Stomach (tissue), 4 donors: ENCODE measurements around the gene TMEM138.

ENCODE experiments used
- POLR2A ChIP-seq, 4 donors: fragments of 450-650 bp; IDR thresholded peaks; one replicate each; pipeline ENCODE4 v1.6.1; 2016; ENCODE audit warnings: antibody characterized with exemption in 4 of 4, control low read depth in 2 of 4, mild to moderate bottlenecking in 1 of 4, moderate library complexity in 1 of 4
- POLR2AphosphoS5 ChIP-seq, 3 donors: sonication (generic); formaldehyde crosslinking; IDR thresholded peaks; one replicate each; pipeline ENCODE4 v1.6.1; 2016; ENCODE audit warnings: antibody characterized with exemption in 3 of 3
- TF ChIP-seq, protein P1 (sequence below), 7 experiments: fragments of 450-650 bp in 4 of 7; fragments of 200-600 bp in 3 of 7; sonication (generic) in 3 of 7; IDR thresholded peaks; one replicate each; pipeline ENCODE4 v1.5.1; 2016 to 2019; ENCODE audit warnings: antibody characterized with exemption in 7 of 7, control low read depth in 2 of 7, mild to moderate bottlenecking in 1 of 7

DNA sequence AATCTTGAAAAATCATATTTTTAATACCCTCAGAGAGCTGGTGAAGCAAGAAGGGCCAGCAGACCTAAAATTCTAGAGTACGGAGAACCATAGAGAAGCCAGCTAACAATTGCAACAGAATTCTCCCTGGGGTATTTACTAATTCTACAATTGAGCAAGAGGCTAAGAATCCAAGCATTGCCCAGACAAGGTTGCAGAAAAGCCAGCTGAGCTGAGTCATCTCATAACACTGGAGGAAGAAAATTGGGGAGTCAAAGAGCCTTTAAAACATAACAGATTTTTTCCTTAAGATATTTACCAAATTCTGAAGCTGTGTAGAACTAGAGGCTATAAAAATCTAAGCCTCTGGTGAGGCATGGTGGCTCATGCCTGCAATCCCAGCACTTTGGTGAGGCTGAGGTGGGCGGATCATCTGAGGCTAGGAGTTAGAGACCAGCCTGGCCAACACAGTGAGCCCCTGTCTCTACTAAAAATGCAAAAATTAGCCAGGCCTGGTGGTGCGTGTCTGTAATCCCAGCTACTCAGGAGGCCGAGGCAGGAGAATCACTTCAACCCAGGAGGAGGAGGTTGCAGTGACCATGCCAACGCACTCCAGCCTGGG lies 16.6 kb downstream of the TMEM138 start:
- TF ChIP-seq, protein P1, sequence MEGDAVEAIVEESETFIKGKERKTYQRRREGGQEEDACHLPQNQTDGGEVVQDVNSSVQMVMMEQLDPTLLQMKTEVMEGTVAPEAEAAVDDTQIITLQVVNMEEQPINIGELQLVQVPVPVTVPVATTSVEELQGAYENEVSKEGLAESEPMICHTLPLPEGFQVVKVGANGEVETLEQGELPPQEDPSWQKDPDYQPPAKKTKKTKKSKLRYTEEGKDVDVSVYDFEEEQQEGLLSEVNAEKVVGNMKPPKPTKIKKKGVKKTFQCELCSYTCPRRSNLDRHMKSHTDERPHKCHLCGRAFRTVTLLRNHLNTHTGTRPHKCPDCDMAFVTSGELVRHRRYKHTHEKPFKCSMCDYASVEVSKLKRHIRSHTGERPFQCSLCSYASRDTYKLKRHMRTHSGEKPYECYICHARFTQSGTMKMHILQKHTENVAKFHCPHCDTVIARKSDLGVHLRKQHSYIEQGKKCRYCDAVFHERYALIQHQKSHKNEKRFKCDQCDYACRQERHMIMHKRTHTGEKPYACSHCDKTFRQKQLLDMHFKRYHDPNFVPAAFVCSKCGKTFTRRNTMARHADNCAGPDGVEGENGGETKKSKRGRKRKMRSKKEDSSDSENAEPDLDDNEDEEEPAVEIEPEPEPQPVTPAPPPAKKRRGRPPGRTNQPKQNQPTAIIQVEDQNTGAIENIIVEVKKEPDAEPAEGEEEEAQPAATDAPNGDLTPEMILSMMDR (IDR thresholded peaks at IDR 0.05): no peak
- TF ChIP-seq POLR2A (IDR thresholded peaks at IDR 0.05) (no peak), POLR2AphosphoS5 (IDR thresholded peaks at IDR 0.05) (peak in 2 of 3 donors; percentile 8 to 20)
